Spinal cord (tissue), 10 donors: ENCODE measurements around the gene PBX3. TPM values are rescaled to one million over a fixed set of nuclear protein-coding genes. Genes with fewer than 3 reads are reported as not detected.

Experiments
- DNase-seq, 6 donors: peaks; one replicate each; pipeline versions ENCODE4 v3.0.0 to v3.0.0-alpha.2; 2013 to 2015; ENCODE audit warnings: low spot score in 6 of 6, low read depth in 4 of 6
- H3K27ac ChIP-seq: one replicate; pipeline ENCODE4 v1.5.1; 2013; ENCODE audit warnings: low read depth, low read length, control low read depth
- H3K27me3 ChIP-seq: one replicate; pipeline ENCODE4 v1.6.1; 2013; ENCODE audit warnings: low read length; ENCODE audit not compliant: control insufficient read depth, insufficient read depth
- H3K36me3 ChIP-seq: one replicate; pipeline ENCODE4 v1.6.1; 2013; ENCODE audit warnings: low read length; ENCODE audit not compliant: control insufficient read depth, insufficient read depth
- H3K4me1 ChIP-seq: one replicate; pipeline ENCODE4 v1.6.1; 2013; ENCODE audit warnings: low read length; ENCODE audit not compliant: control insufficient read depth, insufficient read depth
- H3K4me3 ChIP-seq: one replicate; pipeline ENCODE4 v1.5.1; 2013; ENCODE audit warnings: low read depth, low read length, control low read depth
- H3K9me3 ChIP-seq: one replicate; pipeline ENCODE4 v1.6.1; 2013; ENCODE audit warnings: low read length; ENCODE audit not compliant: control insufficient read depth, insufficient read depth
- WGBS: methylation state at CpG from one replicate; pipeline ENCODE4 v1.1.5; 2013; ENCODE audit warnings: missing lambda C conversion rate; ENCODE audit not compliant: insufficient coverage; 5-methylcytosine and 5-hydroxymethylcytosine counted together
- polyA plus RNA-seq, 2 donors: library from polyadenylated mRNA; unstranded; fragments of 120-200 nt; gene quantifications; one replicate each; pipeline ENCODE4 v1.2.1, GENCODE V29; 2013; ENCODE audit not compliant: insufficient read length in 2 of 2
- total RNA-seq, 2 donors: library from RNA; depleted of rRNA in 1 of 2; stranded (reverse); fragments of 120-200 nt in 1 of 2; fragments of >200 nt in 1 of 2; gene quantifications; one replicate each; pipeline versions ENCODE4 v1.2.3 to v1.2.4, GENCODE V29; 2013 to 2014
- donor health status: healthy.

PBX3 gene
- total and polyA plus RNA-seq, 4 donors = 44.6 to 132 (median 86.4) TPM

DNA sequence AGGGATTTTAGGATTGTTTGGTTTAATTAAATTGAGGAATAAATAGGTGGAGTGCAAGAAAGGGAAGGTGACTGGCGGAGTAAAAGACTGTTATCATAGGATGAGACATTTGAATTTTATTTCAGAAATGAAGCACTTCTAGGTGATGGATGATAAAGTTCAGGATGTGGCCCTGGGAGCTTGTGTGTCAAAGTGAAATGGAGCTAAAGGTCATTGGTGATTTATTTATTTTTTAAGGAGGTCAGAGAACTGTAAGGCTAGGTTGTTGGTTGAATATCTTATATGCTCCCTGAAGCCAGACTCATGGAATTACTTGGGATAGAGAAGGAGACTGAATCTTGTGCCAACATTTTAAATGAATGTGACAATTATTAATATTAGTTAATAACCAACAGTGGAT is 40.5 kb downstream of the PBX3 start:
- DNase-seq = no peak
- no peaks in the 10 kb centered on the region for H3K4me1 ChIP-seq
- WGBS = 94% methylated on average over 1 of the region's 1 CpG
- H3K36me3 ChIP-seq = no peaks in the 10 kb centered on the region
- H3K27ac ChIP-seq = no peak overlapping the region
- H3K27me3 ChIP-seq = no peaks in the 10 kb centered on the region
- no peak overlapping the region for H3K4me3 ChIP-seq
- no peaks in the 10 kb centered on the region for H3K9me3 ChIP-seq

DNA sequence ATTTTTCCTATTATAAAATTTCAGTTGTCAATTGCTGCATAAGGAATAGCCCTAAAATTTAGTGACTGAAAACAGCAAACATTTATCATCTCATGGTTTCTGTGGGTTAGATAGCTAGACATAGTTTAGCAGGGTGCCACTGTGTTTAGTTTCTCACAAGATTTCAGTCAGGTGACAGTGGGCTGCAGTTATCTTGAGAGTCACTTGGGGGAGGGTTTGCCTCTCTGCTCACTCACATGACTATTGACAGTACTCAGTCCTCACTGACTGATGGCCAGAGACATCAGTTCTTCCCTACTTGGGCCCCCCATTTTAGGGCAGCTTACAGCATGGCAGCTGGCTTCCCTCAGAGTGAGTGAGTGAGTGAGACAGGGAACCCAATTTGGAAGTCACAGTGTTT is 42.0 kb downstream of the PBX3 start:
- Histone ChIP-seq H3K27ac (no peak overlapping the region), H3K4me3 (no peak overlapping the region), H3K36me3 (no peaks in the 10 kb centered on the region), H3K4me1 (no peaks in the 10 kb centered on the region), H3K27me3 (no peaks in the 10 kb centered on the region), H3K9me3 (no peaks in the 10 kb centered on the region)
- DNase-seq = no peak

DNA sequence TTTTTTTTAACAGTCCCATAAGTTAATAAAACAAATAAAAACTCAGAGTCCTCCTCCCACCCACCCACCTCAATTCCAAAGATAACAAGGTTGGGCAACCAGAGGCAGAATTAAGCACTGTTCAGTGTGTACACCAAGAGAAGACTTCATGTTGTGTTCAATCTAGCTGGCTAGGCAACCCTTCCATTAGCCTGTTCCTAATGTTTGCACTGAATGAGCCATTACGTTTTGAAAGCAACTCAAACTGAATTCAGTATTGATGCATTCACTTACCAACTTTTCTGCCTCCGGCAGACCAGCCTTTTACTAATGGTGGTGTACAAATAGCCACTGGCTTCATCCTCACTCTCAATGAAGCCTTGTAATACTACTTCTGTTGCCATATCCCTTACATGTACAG is 47.5 kb downstream of the PBX3 start:
- H3K27ac ChIP-seq = no peak overlapping the region
- no peaks in the 10 kb centered on the region for H3K36me3 ChIP-seq
- peak in 3 of 6 donors; percentile 4 to 37 (median 24) for DNase-seq
- no peaks in the 10 kb centered on the region for H3K4me1 ChIP-seq
- no peaks in the 10 kb centered on the region for H3K9me3 ChIP-seq
- WGBS = no CpG with 5 or more reads among the region's 2 CpGs
- no peaks in the 10 kb centered on the region for H3K27me3 ChIP-seq
- H3K4me3 ChIP-seq = no peak overlapping the region

DNA sequence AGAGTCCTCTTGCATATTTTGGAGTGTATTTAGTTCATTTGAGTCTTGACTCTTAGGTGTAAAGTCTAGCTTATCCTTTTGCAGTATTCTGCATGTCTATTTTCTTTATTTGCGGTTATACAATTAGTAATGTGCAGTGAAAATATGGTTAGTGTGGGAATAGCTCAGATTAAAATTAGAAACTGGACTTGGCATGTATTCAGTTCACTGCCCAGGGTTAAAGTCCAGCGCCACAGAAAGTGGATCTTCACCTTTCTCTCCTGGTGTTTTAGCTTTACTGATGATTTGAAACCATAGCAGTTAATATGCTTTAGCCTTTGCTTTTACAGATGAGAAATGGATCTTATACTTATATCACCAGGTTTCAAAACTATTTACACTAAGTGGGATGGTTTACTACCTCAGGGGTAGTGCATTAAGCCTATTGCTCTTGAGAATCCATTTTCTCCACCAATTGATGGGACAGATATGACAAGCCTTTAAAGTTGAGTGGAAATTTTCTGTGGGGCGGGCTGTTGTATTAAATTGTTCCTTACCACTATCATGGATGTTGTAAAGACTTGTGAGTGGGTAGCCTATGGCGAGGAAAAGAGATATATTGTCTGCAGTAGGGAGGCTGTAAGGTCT is 48.9 kb downstream of the PBX3 start:
- Histone ChIP-seq H3K36me3 (no peaks in the 10 kb centered on the region), H3K27me3 (no peaks in the 10 kb centered on the region), H3K27ac (no peak overlapping the region), H3K4me1 (no peaks in the 10 kb centered on the region), H3K9me3 (no peaks in the 10 kb centered on the region), H3K4me3 (no peak overlapping the region)
- WGBS = no CpG with 5 or more reads among the region's 4 CpGs
- no peak for DNase-seq

DNA sequence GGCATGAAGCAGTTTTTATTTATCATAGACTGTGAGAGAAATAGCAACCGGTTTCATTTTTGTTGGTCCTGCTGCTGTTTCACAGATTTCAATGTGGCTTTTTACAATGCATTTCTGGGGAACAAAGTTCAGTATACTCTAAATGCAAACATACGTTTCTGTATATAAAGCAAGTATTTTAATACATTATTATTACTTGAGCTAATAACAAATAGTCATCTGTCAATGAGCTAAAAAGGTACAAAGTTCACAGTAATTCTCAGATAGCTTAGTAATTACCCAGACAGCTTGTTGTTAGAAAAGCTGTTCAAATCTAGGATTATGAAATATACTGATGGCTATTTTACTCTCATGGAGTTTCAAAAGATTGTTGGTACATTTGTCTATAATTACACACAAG is 50.8 kb downstream of the PBX3 start:
- H3K27ac ChIP-seq = no peak overlapping the region
- 20% methylated on average over 1 of the region's 2 CpGs for WGBS
- H3K4me1 ChIP-seq = no peaks in the 10 kb centered on the region
- H3K36me3 ChIP-seq = no peaks in the 10 kb centered on the region
- no peaks in the 10 kb centered on the region for H3K27me3 ChIP-seq
- no peak for DNase-seq
- no peak overlapping the region for H3K4me3 ChIP-seq
- no peaks in the 10 kb centered on the region for H3K9me3 ChIP-seq

DNA sequence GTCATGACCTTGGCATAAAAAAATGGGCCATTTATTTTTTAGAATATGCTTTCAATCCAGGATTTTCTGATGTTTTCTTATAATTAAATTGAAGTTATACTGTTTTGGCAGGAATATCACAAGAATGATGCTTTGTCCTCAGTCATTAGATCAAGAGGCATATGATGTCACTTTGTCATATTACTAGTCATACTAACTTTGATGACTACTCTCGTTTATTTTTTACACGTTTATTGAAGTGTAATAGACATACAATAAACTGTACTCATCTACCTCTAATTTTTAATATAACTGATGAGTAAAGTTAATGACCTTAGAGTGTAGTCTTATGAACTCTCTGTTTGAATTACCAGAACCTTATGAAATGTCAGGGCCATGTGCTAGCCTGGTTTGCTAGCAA is 56.4 kb downstream of the PBX3 start:
- no peak for DNase-seq
- H3K27ac ChIP-seq = no peak overlapping the region
- WGBS = no CpG with 5 or more reads among the region's 2 CpGs
- H3K9me3 ChIP-seq = no peaks in the 10 kb centered on the region
- H3K4me1 ChIP-seq = no peaks in the 10 kb centered on the region
- H3K36me3 ChIP-seq = no peaks in the 10 kb centered on the region
- no peaks in the 10 kb centered on the region for H3K27me3 ChIP-seq
- H3K4me3 ChIP-seq = no peak overlapping the region

DNA sequence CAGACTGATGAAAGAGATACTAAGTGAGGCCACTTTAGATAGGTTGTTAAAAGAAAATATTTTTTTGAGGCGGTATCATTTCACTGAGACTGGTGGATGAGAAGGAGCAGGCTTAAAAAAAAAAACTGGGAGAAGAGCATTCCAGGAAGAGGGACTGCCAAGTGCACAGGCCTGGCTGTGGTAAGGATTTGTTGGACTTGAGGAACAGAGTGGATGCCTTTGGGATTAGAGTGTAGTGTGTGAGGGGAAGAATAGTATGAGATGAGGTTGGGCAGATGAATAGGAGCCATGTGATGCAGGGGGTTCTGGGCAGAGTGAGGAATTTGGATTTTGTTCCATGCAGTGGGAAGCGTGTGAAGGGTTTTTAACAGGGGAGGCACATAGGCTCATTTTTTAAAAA is 57.9 kb downstream of the PBX3 start:
- no peak for DNase-seq
- Histone ChIP-seq H3K27me3 (no peaks in the 10 kb centered on the region), H3K27ac (no peak overlapping the region), H3K36me3 (no peaks in the 10 kb centered on the region), H3K4me3 (no peak overlapping the region), H3K4me1 (no peaks in the 10 kb centered on the region), H3K9me3 (no peaks in the 10 kb centered on the region)
- 100% methylated on average over 2 of the region's 2 CpGs for WGBS

DNA sequence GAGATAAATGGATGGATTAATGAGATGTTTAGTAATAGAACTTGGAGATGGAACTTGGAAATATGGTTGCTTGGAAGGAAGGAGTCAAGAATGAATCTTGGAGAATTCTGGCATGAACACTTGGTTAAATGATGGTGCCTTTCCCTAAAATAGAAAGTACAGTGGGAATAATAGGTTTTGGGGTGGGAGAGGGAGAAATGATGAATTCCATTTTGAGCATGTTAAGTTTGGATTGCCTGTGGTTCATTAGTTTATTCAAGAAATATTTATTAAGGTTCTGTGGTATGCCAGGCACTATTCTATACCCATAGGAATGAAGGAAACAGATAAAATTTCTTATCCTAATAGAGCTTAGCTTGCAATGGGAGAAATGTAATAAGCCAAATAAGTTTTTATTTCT is 58.4 kb downstream of the PBX3 start:
- H3K27me3 ChIP-seq = no peaks in the 10 kb centered on the region
- no peak overlapping the region for H3K27ac ChIP-seq
- H3K36me3 ChIP-seq = no peaks in the 10 kb centered on the region
- no peak for DNase-seq
- no peaks in the 10 kb centered on the region for H3K4me1 ChIP-seq
- no peaks in the 10 kb centered on the region for H3K9me3 ChIP-seq
- no peak overlapping the region for H3K4me3 ChIP-seq

DNA sequence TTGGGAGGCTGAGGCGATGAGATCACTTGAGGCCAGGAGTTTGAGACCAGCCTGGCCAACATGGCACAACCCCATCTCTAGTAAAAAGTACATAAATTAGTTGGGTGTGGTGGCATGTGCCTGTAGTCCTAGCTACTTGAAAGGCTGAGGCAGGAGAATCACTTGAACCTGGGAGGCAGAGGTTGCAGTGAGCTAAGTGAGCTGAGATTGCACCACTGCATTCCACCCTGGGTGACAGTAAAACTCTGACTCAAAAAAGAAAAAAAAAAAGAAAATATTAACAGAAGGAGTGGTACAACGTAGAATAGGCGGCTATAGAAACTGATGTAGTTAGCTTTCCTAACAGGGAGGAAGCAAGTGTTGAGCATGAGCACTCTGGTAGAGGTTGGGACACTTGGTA is 59.9 kb downstream of the PBX3 start:
- no peak for DNase-seq
- Histone ChIP-seq H3K4me1 (no peaks in the 10 kb centered on the region), H3K27me3 (no peaks in the 10 kb centered on the region), H3K27ac (no peak overlapping the region), H3K9me3 (no peaks in the 10 kb centered on the region), H3K36me3 (no peaks in the 10 kb centered on the region), H3K4me3 (no peak overlapping the region)
- 83% methylated on average over 2 of the region's 3 CpGs for WGBS

DNA sequence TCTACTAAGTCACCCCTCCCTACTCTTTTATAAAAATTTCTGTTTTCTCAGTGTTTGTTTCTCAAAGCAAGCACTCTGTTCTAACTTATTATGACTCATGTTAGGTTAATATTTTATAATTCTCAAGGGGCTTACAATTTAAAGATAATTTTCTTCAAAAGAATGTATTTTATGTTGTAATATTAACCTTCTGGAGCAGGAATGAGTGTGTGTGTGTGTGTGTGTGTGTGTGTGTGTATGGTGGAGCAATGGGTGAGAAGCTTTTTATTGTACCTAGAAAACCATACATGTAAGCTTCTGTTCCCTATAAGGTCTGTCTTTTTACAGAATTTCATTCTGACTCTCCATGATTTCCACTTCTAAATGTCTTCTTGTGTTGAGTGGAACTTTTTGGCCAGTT is 63.0 kb downstream of the PBX3 start:
- no peak for DNase-seq
- Histone ChIP-seq H3K4me3 (no peak overlapping the region), H3K27me3 (no peaks in the 10 kb centered on the region), H3K9me3 (no peaks in the 10 kb centered on the region), H3K4me1 (no peaks in the 10 kb centered on the region), H3K36me3 (no peaks in the 10 kb centered on the region), H3K27ac (no peak overlapping the region)
